ENCODE results near the gene CFAP53.
"Not testable (repeated sequence)": the region's sequence is repeated elsewhere in the genome, so short reads cannot be mapped to it uniquely, and the experiment has no call there.

The CFAP53 gene

GRCh38 chr18:50249576-50249975, 16.7 kb downstream of the CFAP53 start:
- no peak for TF ChIP-seq CTCF (IDR thresholded peaks at IDR 0.05; ENCODE audit: borderline replicate concordance, control extremely low read depth, extremely low read depth, insufficient read depth, missing control alignments)
- in situ Hi-C loops (cut with MboI; ENCODE audit: low sequenced_read_pairs, unreplicated experiment) = no loop called here
- DNase-seq (ENCODE audit: low spot score) = no peak

GRCh38 chr18:50247561-50247960, 18.7 kb downstream of the CFAP53 start:
- in situ Hi-C loops (cut with MboI; ENCODE audit: low sequenced_read_pairs, unreplicated experiment) = no loop called here

GRCh38 chr18:50241768-50242167, 24.5 kb downstream of the CFAP53 start:
- DNase-seq (ENCODE audit: low spot score); in situ Hi-C loops (cut with MboI; ENCODE audit: low sequenced_read_pairs, unreplicated experiment): not testable (repeated sequence)

More at GRCh38 chr18:50247561-50247960, 18.7 kb downstream of the CFAP53 start:
- DNase-seq (ENCODE audit: low spot score) = no peak
- no peak for TF ChIP-seq CTCF (IDR thresholded peaks at IDR 0.05; ENCODE audit: borderline replicate concordance, control extremely low read depth, extremely low read depth, insufficient read depth, missing control alignments)

- no peak for DNase-seq (ENCODE audit: low spot score)
- in situ Hi-C loops (cut with MboI; ENCODE audit: low sequenced_read_pairs, unreplicated experiment) = no loop called here
- TF ChIP-seq CTCF (IDR thresholded peaks at IDR 0.05; ENCODE audit: borderline replicate concordance, control extremely low read depth, extremely low read depth, insufficient read depth, missing control alignments) = no peak
Measured at GRCh38 chr18:50240080-50240563, 26.2 kb downstream of the CFAP53 start.

- DNase-seq (ENCODE audit: low spot score) = no peak
- no peak for TF ChIP-seq CTCF (IDR thresholded peaks at IDR 0.05; ENCODE audit: borderline replicate concordance, control extremely low read depth, extremely low read depth, insufficient read depth, missing control alignments)
- in situ Hi-C loops (cut with MboI; ENCODE audit: low sequenced_read_pairs, unreplicated experiment) = no loop called here
Measured at GRCh38 chr18:50232419-50232818, 33.9 kb downstream of the CFAP53 start.

- DNase-seq (ENCODE audit: low spot score) = no peak
- in situ Hi-C loops (cut with MboI; ENCODE audit: low sequenced_read_pairs, unreplicated experiment) = no loop called here
- TF ChIP-seq CTCF (IDR thresholded peaks at IDR 0.05; ENCODE audit: borderline replicate concordance, control extremely low read depth, extremely low read depth, insufficient read depth, missing control alignments) = no peak
Measured at GRCh38 chr18:50231621-50232020, 34.7 kb downstream of the CFAP53 start.

GRCh38 chr18:50220249-50220648, 46.0 kb downstream of the CFAP53 start:
- DNase-seq (ENCODE audit: low spot score); in situ Hi-C loops (cut with MboI; ENCODE audit: low sequenced_read_pairs, unreplicated experiment): not testable (repeated sequence)

All from GM13976 (cell line).